Activated CD4-positive, alpha-beta T cell treated with anti-CD3 and anti-CD28 coated beads, Interleukin-2, amount 50 U/mL, for 48 hours (primary cell): ENCODE data around the gene HCN1.

Experiments used
- DNase-seq, 2 experiments: peaks; one replicate each; pipeline ENCODE4 v3.0.0-alpha.2; 2020

Gene HCN1

DNA sequence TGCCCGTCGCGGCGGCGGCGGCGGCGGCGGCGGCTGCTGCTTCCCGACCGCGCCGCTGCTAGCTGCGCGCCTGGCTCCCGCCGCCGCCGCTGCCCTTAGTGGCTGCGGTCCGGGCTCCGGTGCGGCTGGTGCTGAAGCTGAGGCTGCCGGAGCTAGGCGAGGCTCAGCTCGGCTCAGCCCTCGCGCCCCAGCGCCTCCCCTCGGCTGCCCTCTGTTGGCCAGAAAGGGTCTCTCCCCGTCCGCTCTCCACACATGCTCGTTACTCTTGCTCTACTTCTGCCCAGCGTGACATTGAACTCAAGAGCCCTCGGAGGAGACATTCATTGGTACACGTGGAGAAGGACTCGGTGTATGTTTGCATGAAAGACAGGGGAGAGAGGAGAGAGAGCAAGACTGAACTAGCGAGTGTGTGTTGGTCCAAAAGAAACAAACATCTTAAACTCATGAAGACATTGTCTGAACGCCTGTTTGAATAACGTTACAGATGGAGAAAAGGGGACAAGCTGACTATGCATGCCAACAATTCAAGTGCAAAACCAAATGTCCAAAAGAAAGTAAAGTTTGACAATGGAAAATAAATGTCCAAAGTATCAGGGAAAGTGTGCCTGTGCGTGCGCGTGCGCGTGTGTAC lies at the start of gene HCN1:
Gene HCN1, minus strand, starts transcription at position 175 of the 631 bp plus-strand sequence.
- peak; percentile 52 to 60 for DNase-seq

DNA sequence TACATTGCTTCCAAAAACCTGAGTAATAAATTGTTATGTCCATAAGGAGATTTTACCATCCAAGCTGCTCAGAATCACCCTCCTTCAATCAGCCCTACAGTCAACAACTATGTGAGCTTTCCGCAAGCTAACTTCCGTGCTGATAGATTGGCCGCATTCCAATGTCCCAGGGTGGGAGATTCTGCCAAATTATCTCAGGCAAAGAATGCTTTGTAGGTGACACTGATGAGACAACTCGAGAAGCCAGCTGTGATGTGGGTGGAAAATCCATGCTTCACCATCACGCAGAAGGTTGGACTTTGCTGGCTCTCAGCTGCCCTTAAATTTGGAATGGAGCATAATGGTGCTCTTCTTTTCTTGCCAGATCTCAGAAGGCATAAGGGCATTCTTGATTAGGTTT lies 44.9 kb upstream of the HCN1 start:
- no peak for DNase-seq

DNA sequence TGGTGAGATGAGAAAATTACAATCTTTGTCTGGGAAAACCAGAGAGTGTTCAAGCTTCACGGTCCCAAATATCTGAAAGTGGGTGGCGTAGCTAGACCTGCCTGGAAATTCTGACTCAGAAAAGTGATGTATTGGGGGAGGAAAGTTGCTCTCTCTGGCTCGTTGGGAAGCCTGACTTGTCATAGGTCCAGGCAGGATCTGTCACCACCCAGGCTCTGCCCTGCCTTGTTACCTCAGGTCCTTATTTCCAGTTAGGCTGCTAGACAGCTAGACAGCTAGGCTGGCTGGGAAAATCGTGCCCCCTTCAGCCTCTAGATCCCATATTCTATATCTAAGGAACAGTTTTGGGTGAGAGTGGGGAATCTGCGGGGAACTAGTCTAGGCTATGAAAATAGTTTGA lies 41.0 kb upstream of the HCN1 start:
- no peak for DNase-seq

DNA sequence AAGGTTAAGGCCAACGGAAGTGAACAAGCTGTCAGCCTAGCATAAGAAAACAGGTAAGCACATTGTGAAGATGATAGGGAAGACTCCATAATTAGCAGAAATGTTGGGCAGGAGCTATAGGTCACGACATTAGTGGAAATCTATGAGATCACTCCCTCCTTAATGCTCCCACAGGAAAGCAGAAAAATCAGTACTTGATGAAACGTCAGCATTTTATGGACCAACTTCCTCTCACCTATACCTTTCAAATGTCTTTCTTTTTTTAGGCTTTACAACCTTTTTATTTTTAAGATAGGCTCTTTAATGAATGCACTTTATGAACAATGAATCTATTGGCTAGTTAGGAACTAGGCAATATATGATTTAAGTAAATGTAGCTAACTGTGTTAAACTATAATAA lies 29.4 kb upstream of the HCN1 start:
- DNase-seq = no peak

DNA sequence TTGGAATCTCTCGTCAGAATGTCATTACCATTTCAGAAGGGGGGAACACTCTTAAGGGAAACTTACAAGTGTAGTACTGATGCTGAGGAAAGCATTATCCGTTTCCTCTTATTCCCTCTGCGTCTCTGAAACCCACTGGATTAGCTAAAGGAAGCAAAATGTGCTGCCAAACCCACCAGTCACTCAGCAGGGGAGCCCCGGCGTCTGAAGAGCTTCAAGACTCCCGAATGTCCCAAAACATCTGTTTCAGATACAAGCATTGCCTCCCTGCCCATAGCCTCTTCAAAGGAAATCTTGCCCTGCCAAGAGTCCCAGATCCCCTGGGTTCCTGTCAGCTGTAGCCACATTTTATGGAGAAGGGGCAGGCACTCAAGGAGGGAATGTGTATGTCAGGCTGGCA lies 1.0 kb upstream of the HCN1 start:
- no peak for DNase-seq

DNA sequence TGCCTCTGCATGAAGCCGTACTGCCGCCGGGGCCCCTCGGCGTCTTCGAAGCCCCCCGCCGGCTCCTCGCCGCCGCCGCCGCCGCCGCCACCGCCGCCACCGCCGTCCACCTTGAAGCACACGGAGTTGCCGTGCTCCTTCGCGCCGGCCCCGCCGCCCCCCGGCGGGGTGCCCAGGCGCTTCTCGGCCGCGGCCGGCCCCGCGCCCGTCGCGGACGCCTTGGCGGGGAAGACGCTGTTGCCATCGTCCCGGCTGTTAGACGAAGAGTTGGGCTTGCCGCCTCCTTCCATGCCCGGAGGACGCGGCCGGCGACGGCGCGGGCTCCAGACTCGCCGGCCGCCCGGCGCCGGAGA lies 400 bp downstream of the HCN1 start:
- DNase-seq = no peak

DNA sequence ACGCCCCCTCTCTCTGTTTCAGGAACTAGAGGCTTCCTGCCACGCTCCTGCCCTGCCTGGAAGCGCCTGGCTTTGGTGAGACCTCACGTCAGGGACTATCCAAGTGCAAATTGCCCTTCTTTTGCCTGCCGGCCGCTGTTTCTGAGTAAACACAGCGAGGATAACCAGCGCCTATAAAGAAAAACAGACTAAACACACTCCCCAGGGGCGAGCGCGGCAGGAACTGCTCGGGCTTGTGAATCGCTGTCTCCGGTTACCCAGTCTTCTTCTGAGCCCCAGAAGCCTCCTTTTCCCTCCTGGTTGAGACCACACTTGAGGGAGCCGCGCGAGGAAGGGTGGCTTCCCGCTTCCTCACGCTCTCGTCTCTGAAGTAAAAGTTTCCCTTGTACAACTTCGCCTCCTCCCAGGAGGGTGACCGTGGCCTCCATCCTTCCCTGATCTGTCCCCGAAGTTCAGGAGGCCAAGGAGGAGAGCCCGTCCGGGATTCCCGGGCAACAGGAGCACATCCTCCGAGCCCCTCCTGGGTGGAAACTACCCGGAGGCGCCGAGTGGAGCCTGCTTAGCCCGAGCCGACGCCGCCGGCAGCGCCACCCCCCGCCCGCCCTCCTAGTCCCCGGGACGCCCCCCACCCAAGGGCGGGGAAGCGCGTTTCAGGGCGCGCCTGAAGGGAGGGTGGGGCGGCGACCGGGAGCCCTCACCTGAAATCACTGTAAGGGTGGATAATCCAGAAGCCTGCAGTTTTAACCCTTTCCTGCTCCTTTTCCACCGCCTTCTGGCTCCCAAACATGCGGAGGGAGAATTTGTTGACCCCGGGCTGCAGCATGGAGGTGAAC lies 993 bp downstream of the HCN1 start:
- no peak for DNase-seq

DNA sequence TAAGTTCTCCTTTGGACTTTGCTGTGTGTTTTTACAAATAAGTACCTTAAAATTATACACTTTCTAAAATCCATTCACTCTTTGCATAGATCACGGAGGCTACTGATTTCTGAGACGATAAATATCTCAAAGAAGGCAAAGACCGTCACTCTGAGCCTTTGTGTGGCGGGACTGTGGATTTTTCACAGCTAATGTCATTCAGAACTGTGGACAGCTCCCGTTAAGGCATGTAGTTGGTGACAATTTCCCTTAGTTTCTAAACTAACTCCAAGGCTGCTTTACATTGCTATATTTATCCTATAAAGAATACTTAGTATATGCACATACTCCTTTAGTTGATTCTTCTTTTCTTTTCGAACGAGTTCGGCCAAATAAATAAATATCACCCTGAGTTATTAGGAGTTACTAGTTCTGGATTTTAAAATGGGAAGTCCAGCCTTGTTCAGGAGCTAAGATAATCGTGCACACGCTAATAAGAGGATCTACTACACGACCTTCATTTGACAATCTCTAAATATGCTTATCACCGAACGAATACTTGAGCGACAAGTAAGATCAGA lies 1.8 kb downstream of the HCN1 start:
- no peak for DNase-seq

DNA sequence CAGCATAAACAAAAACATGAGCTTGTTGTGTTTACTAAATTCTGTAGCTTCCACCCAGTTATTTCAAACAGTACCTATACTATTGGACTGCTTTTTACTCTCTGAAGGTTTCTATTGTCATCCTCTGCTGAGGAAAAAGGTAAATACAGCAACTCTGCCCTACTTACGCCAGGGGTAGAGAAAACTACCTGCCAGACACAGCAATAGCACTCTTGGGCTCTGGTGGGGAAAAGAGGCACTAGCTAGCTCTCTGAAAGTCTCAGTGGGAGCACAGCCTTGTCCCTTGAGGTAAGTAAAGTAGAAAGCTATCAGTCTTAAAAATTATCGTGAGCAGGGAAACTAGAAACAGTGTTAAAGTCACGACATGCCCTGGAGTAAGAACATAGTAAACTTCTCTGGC lies 3.7 kb downstream of the HCN1 start:
- no peak for DNase-seq

DNA sequence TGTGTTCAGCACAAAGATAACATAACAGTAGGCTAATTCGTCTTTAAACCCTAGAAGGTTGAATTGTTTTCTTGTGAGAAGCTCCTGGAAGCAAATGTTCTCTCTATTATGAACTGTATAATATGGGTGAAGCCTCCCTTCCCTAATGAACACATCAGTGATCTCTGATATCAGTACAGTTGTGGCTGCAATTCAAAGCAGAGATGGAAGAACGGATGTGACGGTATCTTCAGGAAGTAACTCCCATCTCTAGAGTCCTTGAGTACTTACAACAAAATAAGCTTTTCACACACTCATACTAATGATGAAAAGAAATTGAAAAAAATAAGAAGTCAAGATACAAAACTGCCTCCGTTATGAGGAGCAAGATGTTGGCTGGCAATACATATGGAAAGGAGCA lies 4.5 kb downstream of the HCN1 start:
- no peak for DNase-seq

DNA sequence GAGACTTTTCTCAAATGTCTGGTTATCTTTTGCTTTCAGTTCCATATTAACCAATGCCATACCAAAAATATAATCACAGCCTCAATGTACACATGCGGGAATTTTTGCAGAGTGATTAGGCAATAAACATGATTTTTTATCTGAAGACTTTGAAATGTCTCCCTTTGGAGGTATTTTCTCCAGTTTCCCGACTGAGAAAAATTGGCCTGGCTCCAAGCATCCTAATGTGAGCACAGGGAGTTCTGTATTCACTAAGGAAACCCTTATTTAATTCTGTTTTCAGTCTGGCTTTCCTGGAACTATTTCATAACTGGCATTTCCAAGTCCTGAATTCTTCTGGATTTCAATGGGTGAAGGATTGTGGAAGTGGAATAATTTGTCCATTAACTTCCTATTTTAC lies 8.5 kb downstream of the HCN1 start:
- no peak for DNase-seq

DNA sequence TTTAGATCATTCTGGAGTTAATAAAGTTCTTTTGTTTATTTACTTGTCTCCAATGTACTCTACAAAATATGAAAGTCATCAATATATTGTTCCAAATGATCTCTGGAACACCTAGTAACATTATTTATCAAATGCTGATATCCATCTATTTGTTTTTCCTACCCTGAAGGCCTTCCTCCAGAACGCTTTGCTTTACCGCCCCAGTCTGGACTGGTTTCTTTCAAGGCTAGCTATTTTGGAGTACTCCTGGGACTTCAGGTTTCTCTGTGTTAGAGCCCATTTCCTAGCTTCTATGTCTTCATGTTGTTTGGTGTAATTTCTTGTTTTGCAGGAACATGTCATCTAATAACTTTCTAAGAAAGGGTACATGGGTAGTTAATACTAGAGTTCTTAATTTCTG lies 9.6 kb downstream of the HCN1 start:
- no peak for DNase-seq

DNA sequence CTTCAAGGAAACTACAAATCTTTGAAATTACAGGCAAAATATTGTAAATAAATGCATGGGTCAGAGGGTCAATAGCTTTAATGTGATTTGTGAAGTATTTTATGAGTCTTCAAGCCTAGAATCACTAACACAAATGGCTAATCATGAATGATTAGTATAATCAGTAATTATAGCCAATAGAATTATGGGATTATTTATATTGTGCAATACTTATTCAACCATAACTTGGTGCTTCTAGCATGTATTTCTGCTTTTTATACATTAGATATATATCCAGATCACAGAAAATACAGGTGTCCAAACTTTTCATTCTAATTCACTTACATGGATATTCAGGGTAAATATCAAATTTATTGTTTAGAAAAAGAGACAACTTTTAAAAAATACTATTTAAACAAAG lies 12.1 kb downstream of the HCN1 start:
- no peak for DNase-seq

DNA sequence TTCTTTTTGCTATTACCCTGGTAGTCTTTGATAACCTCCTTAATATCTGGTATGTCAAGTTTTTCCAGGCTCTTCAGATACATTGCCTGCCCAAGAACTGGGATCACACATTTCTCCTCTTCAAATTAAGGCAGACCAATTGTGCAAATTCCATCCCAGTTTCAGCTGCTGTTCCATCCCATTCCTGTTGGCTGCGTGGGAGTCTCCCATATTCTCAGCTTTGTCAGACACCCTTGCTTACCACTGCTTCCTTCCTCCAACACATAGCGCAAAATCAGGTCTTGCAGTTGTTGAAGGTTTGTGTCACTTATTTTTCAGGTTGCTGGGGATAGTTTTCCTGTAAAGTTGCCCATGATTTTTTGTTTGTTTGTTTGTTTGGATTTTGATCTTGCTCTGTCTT lies 15.2 kb downstream of the HCN1 start:
- no peak for DNase-seq

DNA sequence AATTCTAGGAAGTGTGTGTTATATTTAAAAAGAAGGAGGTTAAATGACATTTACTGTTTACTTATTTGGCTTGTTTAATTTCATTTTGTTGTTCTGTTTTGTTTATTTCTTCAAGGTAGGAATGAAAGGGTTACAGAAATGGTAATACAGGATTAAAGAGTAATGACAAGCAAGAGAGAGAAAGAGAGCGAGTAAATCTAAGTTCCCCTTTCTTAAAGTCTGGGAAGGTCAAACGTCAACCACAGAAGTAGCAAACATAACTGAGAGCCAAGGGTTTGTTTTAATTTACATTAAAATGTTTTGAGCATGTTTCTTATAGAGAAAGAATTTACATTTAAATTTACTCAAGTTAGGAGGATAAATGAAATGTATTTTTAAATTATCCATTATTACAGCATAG lies 18.7 kb downstream of the HCN1 start:
- no peak for DNase-seq

DNA sequence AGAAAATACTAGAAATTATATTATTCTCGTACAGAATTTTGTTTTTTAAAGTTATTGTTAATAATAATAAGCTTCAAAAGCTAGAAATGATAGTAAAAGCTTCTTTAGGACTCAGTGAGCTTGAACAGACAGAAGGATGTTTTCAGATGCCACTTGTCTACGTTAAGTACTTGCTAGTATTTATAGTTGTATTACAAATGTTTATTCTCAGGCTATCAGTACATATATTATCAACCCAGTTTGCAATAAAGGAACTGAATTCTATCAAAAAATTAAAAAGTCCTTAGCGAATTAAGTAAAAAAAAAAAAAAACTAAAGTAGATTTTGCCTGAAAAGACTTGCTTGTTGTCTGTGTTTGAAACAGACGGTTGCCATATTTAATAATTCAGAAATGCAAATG lies 23.9 kb downstream of the HCN1 start:
- no peak for DNase-seq

DNA sequence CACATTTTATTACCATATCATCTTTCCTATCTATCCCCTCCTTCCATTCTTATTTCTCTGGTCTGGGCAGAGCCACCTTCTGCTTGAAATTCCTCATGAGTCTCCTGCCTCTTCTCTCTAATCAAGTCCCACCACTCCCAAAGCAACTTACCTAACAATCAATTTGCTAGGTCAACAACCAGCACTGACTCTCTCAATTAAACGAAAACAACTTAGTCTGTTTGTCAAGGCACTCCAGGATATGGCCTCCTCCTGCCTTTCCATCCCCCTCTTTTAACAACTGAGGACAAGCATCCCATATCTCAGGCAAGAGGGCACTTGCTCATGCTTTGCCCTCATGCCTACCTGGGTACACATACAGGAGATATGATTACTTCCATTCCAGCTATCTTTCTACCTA lies 47.4 kb downstream of the HCN1 start:
- no peak for DNase-seq

DNA sequence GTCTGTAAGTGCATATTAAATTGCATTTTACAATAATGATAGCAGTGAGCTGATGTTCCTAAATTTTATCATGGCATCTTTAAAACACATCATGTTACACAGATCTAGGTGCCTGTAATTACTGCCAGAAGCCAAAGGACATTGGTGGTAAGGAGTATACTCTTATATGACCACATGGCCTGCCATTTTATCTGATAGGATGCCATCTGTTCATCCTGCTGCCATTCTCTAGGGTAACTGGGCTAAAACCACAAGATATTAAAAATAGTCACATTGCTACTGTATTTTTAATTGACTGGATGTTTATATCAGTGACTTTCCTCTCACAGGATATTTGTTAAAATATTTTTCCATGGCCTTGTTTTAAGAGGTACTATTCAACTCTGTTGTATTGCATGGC lies 53.1 kb downstream of the HCN1 start:
- DNase-seq = no peak

DNA sequence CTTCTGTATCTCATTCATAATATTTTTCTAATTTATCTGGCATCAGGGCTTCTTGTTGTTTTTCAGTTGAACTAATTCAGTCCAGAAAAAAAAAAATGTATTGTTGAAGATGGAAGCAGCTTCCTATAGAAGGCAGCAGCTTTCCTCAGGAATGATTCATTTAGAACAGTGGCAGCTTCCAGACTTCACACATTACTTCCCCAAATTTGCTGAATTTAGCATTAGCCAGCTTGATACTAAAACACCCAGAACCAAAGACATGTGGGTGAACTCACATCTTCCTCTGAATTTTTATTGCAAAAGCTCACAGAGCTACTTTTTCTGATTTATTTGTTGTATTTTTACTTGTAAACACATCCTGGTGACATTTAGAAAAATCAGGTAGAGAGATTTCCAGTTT lies 53.8 kb downstream of the HCN1 start:
- no peak for DNase-seq

DNA sequence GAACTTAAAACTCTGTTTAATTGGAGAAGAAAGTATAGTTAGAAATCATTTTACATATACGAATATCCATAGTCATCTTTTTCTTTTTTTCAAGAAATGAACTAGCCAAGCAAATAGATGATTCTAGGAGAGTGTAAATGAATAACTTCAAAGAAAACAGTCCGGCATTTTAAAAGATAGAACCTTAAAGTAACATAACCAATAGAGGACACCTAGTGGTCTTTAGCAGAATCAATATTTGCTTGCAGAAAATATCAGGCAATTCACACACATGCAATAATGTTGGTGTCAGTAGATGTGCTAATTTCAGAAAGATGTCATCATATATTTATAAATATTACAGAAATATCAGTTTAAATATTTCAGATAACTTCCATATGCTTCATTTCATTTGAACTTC lies 57.1 kb downstream of the HCN1 start:
- no peak for DNase-seq

DNA sequence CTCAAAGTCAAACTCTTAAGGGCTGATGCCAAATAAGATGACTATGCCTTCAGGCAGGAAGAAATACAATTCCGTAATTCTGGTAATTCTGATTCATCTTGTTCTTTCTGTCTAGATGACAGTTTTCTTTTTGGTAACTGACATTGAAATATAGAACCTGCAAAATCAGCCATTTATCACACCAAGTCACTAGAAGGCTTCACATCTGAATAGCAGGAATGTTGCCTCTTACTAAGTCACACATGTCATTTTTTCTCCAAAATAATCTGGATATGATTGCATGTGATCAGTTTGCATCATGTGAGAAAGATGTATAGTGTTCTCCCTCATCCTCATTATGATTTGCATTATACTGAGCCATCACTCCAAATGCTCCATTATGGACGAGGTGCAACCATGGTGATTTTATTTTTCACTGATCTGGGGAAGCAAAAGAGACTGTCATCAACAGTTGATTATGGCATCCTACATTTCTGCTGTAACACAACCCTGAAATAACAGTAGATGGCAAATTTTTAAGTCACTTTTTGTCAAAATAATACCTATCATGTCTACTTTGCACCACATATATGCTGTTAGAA lies 69.0 kb downstream of the HCN1 start:
- DNase-seq = no peak

DNA sequence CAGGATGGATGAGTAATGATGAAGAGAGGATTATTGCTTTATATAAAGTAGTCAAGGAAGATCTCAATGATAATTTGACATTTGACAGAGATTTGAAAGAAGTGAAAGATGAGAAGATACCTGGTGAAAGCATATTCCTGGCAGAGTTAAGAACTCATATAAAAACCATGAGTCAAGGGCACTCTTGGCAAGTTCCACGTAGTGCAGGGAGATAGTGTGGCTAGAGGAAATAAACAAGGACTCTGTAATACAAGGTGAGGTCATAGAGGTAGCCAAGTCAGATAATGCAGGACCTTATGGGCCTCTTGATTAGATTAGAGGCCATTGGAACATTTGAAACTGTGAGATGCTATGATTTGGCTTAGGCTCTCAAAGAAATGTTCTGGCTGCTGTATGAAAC lies 72.3 kb downstream of the HCN1 start:
- no peak for DNase-seq

DNA sequence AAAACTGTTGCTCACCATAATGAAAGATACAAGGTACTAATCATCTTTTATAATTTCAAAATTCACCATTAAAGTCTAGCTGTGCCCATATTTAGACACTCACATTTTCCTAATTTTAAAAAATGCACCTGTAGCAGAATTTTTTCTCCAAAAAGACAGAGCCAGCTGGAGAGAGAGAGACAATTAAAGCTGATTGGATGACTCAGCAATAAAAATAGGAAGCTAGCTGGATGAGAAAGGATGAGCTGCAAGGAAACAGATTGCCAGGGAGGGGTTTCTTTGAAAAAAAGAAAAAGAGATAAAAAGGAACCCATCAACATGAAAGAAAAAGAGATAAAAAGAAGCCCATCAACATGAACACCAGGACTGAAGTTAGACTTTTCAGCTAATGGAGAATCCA lies 73.8 kb downstream of the HCN1 start:
- DNase-seq = no peak

DNA sequence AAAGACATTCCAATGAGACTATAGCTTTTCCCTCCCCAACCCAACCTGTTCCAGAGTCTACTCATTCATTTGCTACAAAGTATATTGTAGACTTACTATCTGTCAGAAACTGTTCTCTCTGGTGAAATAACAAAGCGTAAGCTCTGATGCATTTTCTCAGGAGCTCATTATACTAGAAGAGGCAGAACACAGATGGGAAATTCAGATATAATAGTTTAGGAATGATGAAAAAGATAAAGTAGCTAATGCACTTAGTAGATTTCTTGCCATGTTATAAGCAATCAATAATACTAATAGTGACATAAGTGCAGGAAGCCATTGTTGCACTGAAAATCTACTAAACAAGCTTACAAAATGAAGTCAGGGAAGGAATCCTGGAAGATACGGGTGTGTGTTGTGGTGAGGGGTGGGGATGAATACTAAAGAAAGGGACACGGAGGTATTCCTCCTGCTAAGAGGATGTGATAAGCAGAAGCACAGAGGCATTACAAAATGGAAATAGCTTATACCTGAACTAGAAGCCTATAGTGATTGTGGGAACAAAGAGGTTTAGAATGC lies 78.2 kb downstream of the HCN1 start:
- DNase-seq = no peak
